Measurements from ENCODE around the gene PTPRH. TPM values are rescaled to one million over a fixed set of nuclear protein-coding genes. Genes with fewer than 3 reads are reported as not detected.
A peak's percentile ranks its signal among the peaks of the same experiment; 100 is the strongest.

The PTPRH gene
- total and polyA plus RNA-seq, 8 donors: 5.1 to 15.3 (median 8.1) TPM

DNA sequence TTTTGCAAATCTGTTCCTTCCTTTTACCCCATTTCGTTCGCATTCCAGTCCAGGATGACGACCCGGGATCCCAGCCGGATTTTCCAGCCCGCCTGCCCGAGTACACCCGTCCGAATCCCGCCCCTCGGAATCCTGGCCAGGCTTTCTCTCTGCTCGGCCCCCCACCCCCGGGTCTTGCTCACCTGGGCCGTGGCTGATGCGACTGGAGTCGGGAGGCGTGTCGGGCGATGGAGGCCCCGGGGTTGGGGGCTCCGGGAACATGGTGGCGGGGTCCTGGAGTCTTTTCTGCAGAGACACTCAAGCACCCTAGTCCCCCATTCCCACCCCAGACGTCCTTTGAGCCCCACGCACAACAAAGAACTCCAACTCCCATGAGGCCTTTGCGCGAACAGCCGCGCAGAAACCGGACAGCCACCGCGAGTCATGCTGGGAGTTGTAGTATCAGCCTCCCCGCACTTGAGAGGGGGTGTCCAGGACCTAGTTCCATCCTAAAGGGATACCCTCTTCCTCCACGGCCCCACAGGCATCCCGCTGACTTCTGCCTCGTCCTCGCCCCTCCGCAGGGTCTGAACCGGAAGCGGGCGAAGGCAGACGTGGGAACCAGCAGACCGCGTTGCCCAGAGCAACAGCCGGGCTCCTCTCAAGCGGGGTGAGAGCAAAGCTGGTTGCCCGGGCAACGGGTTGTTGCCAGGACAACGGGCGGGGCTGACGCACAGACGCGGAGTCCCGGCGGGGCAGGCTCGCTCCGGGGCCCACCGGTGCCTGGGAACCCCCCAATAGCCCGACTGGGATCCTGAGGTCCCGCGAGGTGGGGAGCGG lies 30.3 kb downstream of the PTPRH start:
- Histone ChIP-seq H3K27me3 (peaks cover 0 to 41% (median 7%) of the 10 kb centered on the region in 4 donors), H3K4me3 (peak overlapping the region in 3 of 4 donors; percentile 4 to 14 (median 5)), H3K9me3 (no peaks in the 10 kb centered on the region), H3K4me1 (no peaks in the 10 kb centered on the region), H3K36me3 (no peaks in the 10 kb centered on the region), H3K27ac (no peak overlapping the region)
- 7 to 8% methylated on average over 59 to 61 of the region's 61 CpGs for WGBS, 2 donors
- DNase-seq (peak; percentile 68 to 94 (median 84)), ATAC-seq (peak; percentile 78 to 89 (median 85)), FAIRE-seq (no peak)
- intact Hi-C loops (cut with DNase I): no loop called here
- TF ChIP-seq, protein P1, sequence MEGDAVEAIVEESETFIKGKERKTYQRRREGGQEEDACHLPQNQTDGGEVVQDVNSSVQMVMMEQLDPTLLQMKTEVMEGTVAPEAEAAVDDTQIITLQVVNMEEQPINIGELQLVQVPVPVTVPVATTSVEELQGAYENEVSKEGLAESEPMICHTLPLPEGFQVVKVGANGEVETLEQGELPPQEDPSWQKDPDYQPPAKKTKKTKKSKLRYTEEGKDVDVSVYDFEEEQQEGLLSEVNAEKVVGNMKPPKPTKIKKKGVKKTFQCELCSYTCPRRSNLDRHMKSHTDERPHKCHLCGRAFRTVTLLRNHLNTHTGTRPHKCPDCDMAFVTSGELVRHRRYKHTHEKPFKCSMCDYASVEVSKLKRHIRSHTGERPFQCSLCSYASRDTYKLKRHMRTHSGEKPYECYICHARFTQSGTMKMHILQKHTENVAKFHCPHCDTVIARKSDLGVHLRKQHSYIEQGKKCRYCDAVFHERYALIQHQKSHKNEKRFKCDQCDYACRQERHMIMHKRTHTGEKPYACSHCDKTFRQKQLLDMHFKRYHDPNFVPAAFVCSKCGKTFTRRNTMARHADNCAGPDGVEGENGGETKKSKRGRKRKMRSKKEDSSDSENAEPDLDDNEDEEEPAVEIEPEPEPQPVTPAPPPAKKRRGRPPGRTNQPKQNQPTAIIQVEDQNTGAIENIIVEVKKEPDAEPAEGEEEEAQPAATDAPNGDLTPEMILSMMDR (IDR thresholded peaks at IDR 0.05): no peak

DNA sequence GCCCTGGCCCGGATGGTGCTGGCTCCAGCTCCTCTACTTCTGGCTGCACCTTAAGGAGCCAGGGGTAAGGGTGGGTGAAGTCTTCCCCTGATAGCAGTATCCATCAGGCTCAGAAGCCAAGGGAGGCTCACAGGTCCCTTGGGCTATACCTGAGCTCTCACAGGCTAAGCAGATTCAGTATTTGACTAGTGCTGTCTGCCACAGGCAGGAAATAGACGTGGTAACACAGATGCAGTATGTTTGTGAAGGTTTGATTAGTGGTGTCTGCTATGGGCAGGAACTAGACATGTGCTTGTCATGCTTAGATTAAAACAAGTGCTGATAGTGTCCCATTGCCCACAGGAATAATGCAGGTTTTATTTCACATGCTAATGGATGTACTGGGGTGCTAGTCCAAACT lies 33.2 kb downstream of the PTPRH start:
- FAIRE-seq (no peak), DNase-seq (no peak), ATAC-seq (no peak)
- 24 to 34% methylated on average over 2 of the region's 2 CpGs for WGBS, 2 donors
- Histone ChIP-seq H3K4me1 (no peaks in the 10 kb centered on the region), H3K9me3 (no peaks in the 10 kb centered on the region), H3K27me3 (peaks cover 0 to 44% (median 7%) of the 10 kb centered on the region in 4 donors), H3K36me3 (no peaks in the 10 kb centered on the region), H3K4me3 (no peak overlapping the region), H3K27ac (no peak overlapping the region)
- TF ChIP-seq, protein P1 (IDR thresholded peaks at IDR 0.05): no peak
- intact Hi-C loops (cut with DNase I): no loop called here

DNA sequence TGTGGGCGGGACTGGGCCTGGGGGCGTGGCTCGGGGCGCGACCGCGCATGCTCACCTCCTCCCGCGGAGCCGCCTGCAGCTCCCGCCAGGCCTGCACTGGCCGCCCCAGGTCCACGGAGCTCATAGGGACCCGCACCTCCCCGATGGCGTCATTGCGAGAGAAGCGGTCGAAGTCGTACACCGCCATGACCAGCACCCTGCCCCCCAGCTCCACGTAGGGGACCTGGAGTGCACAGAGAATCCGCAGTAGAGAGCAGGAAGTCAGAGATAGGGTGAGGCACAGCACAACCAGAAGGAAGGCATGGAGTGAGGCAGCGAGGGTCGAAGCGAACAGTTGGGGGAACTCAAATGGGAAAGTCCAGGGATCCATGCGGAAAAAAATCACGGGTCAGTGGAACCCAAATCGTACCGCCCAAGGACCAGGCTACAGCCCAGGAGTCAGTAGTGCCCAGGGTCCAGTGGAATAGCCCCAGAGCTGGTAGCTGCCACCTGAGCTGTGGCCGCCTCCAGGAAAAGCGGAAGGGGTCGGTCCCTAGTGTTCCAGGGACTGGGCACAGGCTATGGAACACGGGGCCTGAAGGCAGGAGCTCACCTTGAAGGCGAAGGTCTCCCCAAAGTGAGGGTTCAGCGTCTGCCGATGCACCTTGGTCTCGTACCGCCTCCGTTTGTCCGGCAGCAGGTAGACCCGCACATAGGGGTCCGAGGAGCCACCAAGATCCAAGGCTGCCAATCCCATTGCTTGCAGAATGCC lies 34.0 kb downstream of the PTPRH start:
- H3K36me3 ChIP-seq: no peaks in the 10 kb centered on the region
- FAIRE-seq (no peak), DNase-seq (no peak), ATAC-seq (no peak)
- H3K27ac ChIP-seq: no peak overlapping the region
- H3K27me3 ChIP-seq: peaks cover 0 to 37% (median 7%) of the 10 kb centered on the region in 4 donors
- 49 to 53% methylated on average over 32 to 43 of the region's 43 CpGs for WGBS, 2 donors
- no peak overlapping the region for H3K4me3 ChIP-seq
- no peaks in the 10 kb centered on the region for H3K4me1 ChIP-seq
- H3K9me3 ChIP-seq: no peaks in the 10 kb centered on the region
- TF ChIP-seq, protein P1 (IDR thresholded peaks at IDR 0.05): no peak
- intact Hi-C loops (cut with DNase I): no loop called here

DNA sequence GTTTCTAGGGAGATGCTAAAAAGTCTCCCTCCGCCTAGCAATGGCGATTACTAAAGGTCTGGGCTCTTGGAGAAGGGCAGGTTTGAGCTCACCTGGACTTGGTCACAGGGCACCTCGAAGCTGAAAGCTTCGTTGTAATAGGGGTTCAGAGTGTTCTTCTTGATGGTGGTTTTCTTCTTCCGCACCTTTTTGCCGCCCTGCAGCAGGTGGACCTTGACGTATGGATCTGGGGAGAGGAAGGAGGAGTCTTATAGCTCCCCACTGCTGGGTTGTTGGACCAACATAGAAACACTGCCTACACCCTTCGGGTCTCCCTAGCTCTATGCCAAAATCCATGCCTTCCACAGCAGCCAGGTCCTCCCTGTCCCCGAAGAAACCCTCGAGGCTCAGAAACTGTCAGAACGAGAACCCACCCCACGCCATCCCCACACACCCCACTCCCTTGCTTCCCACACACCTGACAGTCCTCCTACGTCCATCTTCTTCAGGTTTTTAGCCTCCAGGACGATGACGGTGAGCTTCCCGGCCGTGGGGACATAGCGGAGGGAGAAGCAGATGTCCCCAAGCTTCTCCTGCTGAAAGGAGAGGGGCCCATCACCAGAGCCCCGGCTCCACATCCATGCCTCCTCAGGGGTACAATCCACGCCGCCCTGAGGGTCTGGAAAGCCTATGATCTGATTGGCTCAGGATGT lies 34.7 kb downstream of the PTPRH start:
- Histone ChIP-seq H3K9me3 (no peaks in the 10 kb centered on the region), H3K27me3 (peaks cover 0 to 39% (median 7%) of the 10 kb centered on the region in 4 donors), H3K4me3 (no peak overlapping the region), H3K4me1 (no peaks in the 10 kb centered on the region), H3K27ac (no peak overlapping the region), H3K36me3 (no peaks in the 10 kb centered on the region)
- TF ChIP-seq, protein P1 (IDR thresholded peaks at IDR 0.05): no peak
- ATAC-seq (no peak), FAIRE-seq (no peak), DNase-seq (no peak)
- WGBS, 2 donors: 46 to 48% methylated on average over 21 of the region's 21 CpGs
- intact Hi-C loops (cut with DNase I): no loop called here

All from pancreas (tissue), 10 donors.